DMS153 treated with DMSO at 0.1 percent for 48 hours (cell line): ENCODE results near the gene DDX47.
"Not testable (repeated sequence)": the region's sequence is repeated elsewhere in the genome, so short reads cannot be mapped to it uniquely, and the experiment has no call there.

Source experiments
- DNase-seq: peaks from one replicate; lab custom pipeline; 2025; ENCODE audit not compliant: unreplicated experiment; lab: John Stamatoyannopoulos, UW

DDX47 gene

GRCh38 chr12:12796928-12797793 lies 16.0 kb upstream of the DDX47 start:
- DNase-seq, result no peak

DNA sequence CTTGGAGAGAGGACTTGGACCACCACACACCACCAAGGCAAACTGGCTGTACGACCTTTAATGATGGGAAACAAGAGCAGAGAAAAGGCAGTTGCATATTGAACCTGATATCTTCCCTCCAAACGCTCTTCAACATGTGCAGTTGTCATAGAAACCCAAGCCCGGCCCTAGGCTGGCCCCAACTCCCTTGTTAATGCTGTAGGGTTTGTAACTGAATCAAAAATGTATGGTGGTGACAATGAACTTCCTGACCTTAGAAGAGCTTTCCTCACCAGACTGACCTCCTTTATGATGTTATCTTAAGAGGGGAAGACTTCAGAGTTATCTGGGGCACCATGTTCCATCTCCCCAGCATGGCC lies 15.4 kb upstream of the DDX47 start:
- DNase-seq, result no peak

GRCh38 chr12:12798480-12798879 lies 14.7 kb upstream of the DDX47 start:
- no peak for DNase-seq

DNA sequence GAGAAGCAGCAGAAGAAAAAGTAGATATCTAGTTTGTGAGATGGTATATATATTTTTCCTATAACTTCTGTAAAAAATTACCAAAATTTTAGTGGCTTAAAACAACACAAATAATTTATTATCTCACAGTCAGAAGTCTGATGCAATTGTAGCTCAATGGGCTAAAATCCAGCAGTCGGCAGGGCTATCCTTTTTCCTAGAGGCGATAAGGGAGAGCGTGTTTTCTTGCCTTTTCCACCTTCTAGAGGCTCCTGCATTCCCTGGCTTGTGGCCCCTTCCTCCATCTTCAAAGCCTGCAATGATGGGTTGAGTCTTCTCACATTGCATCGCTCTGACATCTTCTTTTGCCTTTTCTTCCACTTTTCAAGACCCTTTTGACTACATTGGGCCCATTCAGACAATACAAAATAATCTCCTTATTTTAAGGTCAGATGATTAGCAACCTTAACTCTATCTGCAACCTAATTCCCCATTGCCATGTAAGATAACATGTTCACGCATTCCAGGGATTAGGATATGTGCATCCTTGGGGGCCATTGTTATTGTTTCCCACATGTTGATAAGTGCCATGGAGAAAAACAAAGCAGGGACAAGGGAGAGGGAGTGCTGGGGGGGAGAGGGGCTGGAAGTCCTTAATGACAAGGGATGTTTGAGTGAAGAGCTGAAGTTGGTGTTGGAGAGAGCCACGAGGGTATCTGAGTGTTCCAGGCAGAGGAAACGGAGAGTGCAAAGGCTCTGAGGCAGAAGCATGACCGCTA lies 13.8 kb upstream of the DDX47 start:
- DNase-seq, result no peak

DNA sequence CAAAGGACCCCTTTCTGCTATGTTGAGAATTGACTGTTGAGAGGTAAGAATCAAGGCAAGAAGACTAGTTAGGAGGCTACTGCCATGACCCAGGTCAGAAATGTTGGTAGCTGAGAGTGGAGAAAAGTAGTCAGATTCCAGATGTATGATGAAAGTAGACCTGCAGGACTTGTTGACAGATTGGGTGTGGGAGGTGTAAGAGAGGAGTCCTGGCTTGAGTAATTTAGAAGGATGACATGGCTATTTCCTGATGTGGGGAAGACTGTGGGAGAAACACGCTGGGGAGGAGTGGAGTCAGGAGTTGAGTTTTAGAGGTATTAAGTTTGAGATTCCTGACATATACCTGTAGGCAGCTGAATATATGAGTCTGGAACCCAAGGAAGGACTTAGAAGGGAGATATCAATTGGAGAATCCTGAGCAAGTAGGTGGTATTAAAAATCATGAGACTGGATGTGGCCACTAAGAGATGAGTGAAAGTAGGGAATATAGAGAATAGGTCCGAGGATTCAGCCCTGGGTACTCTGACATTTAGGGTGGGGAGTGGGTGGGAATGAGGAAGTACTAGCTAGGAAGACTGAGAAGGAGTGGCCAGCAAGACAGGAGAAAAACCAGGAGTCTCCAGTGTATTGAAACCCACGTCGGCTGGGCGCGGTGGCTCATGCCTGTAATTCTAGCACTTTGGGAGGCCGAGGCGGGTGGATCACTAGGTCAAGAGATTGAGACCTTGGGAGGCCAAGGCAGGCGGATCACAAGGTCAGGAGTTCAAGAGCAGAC lies 12.6 kb upstream of the DDX47 start:
- no peak for DNase-seq

DNA sequence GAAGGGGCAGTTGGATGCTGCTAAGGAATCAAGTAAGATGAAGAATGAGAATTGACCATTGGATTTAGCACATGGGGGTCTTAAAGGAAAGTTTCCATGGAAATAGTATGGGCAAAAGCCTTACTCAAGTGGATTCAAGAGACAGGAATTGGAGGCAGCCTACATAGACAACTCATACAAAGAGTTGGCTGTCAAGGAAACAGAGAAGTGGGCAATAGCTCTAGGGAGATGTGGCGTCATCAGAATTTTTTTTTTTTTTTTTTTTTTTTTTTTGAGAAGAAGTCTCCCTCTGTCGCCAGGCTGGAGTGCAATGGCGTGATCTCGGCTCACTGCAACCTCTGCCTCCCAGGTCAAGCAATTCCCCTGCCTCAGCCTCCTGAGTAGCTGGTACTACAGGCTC lies 11.5 kb upstream of the DDX47 start:
- not testable (repeated sequence) for DNase-seq

DNA sequence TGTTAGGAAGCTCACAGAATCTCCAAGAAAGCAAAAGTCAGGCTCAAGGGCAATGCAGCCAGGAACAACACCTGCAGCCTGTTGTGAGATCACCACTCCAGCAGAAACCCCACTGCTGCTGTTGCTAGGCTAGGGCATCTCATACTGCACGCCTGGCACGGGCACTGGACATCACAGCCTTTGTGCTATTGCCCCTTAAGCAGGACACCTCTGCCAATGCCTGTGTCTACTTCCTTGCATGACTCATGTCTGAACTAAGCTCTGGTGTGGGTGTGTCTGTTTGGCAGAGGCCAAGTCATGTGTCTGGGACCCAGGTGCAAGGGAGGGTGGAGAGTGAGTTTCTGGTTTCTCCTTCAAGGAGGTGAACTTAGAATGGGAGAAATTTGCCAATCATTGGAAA lies 10.0 kb upstream of the DDX47 start:
- peak; percentile 52 for DNase-seq

DNA sequence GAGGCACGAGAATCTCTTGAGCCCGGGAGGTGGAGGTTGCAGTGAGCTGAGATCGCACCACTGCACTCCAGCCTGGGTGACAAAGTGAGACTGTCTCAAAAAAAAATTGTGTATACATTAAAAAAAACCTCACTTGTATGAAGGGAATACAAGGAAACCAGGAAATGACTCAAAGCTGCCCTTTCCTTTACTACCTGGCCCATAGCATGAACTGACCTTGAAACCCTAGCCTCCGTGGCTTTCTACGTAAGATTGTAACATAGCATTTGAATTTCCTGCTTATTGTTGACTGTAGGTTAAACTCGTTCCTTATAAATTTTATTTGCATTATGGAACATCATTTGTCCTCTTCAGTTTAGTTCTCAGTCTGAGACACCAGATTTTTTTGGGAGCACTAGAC lies 9.1 kb upstream of the DDX47 start:
- no peak for DNase-seq

DNA sequence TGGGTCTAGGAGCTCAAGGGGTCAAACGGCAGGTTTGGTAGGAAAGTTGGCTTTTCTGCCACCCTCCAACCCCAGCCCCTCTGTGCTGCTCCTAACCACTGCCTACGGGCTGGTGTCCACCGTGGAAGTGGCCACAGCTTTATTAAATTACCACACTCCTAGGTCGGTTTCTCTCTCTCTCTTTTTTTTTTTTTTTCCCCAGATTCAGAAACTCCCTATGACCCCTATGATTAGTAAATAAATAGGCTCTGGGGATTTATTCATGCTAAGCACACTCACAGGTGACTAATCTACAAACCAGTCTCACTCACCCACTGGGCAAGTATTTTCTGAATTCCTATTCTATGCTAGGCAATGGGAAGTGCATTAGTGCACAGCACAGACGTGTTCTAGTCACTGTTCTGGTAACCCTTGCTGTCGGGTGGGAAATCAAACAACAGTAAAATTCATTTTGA lies 8.7 kb upstream of the DDX47 start:
- DNase-seq, result no peak

- no peak for DNase-seq
Observed at GRCh38 chr12:12806784-12807516, 6.2 kb upstream of the DDX47 start.

GRCh38 chr12:12807517-12807903 lies 5.6 kb upstream of the DDX47 start:
- not testable (repeated sequence) for DNase-seq

DNA sequence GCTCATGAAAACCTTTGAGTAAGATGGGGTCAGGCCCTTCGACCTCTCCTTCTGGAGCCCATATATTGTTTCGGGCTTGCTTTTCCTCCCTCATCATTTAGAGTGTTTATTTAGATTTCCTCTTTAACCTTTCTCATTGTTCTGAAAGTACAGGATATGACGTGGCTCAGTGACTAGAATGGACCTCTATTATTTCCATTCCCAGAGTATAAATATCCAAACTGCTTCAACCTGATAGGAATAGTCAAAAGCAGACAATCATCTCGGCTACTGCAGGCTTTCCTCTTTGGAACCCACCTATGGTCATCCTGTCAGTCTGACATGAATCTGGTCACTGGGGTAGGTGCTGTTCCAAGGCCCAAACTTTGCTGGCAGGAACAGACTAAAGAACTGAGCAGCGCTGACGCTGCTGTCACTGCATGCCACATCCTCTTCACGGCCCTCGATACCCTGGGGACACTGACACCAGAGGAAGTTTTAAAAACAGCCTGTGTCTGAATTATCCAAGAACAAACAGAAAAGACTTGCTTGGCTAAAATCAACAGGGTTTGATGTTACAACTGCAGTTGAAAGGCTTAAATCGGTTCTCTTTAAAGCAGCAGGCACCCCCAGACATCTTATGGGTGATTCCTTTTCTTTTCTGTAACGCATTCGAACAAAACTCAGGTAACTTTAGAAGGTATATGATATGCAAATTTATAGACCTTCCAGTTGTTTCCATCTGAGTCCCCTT lies 5.0 kb upstream of the DDX47 start:
- peak; percentile 78 for DNase-seq

- DNase-seq, result no peak
Observed at GRCh38 chr12:12810553-12811021, 2.6 kb upstream of the DDX47 start.

GRCh38 chr12:12811343-12811742 lies 1.8 kb upstream of the DDX47 start:
- no peak for DNase-seq

DNA sequence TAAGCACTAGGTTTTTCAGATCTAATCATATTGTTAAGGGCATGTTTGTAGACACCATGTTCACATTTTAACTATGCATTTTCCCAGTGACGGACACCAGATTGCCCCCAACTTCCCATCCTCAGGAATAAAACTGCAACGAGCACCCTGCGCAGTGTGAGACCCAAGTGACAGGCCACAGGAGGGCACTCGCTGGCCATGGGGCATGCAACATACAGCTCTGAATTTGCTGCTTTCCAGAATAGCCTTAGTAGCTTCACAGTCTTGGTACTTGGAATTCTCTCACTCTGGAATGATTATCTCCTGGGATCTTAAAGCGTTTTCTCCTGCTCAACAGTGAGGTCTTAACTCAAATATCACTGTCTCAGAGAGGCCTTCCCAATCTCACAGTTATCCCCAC lies 972 bp upstream of the DDX47 start:
- DNase-seq, result no peak

DNA sequence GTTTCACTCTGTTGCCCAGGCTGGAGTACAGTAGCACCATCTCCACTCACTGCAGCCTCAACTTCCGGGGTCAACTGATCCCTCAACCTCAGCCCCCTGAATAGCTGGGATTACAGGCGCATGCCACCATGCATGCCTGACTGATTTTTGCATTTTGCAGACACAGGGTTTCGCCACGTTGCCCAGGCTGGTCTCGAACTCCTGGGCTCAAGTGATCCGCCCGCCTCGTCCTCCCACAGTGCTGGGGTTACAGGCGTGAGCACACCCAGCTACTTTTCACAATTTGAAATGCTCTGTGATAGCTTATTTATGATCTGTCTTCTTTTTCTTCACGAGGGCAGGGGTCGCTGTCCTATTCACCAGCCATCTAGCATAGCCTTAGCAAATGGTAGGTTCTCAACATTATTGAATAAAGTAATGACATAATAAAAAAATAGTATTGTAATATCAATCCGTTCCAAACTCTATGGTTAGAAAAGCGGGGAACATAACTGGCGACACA lies 477 bp upstream of the DDX47 start:
- no peak for DNase-seq

DNA sequence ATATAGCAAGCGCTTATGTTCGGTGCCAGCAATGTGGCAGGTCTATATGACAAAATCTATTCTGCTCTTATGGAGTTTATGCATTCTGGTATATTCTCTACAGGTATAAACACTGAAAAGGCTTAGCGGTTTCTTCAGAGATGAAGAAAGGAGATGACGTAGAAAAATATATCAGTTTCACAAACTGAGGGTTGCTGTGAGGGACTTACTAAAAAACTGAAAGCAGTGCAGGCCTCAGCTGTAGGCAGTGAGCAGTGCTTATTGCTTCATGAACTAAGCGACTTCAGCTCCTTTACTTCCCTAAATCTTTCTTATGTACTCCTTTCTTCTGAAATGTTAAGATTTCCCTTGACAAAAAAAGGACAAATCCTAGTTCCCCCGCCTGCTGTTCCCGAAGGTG lies 4.5 kb downstream of the DDX47 start:
- DNase-seq, result no peak

GRCh38 chr12:12818701-12819100 lies 5.6 kb downstream of the DDX47 start:
- DNase-seq, result no peak

- DNase-seq, result no peak
Observed at GRCh38 chr12:12819221-12819620, 6.1 kb downstream of the DDX47 start.

DNA sequence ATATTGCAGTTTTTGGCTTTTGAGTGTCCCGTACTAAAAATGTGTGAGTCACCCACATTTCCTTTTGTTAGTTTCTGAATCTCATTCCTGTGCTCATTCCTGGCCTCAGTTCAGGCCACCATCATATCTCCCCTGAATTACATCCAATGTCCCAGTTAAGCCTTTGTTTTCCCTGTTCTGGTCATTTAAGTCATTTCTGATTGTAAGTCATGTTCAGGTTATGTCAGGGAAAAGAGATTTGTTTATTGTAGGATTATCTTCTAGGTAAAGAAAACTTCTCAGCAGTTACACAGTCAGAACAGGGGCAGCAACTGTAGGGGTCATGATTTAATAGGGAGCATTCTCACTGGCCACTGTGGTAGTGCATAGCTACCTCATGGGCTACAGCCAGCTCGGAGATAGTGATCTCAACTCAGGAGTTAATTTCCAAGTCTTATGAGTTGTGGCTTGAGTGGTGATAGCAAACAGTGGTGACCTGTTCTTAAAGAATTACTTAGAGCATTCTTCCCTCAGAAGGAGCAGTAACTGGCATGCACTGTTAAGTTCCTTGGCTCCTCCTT lies 6.7 kb downstream of the DDX47 start:
- DNase-seq, result no peak
